Astrocyte (in vitro differentiated cells and primary cell): Measurements from ENCODE around the gene CDRT15L2. TPM values are rescaled to one million over a fixed set of nuclear protein-coding genes. Genes with fewer than 3 reads are reported as not detected.
"Not testable (repeated sequence)": the region's sequence is repeated elsewhere in the genome, so short reads cannot be mapped to it uniquely, and the experiment has no call there.

Experiments
- DNase-seq: peaks from one replicate; pipeline ENCODE4 v3.0.0-alpha.2; 2010; ENCODE audit warnings: low read depth
- FAIRE-seq: peaks from 2 replicates; lab custom pipeline; 2011; peaks lifted over from hg19 to GRCh38; lab: Jason Lieb, UNC
- H2AFZ ChIP-seq: 2 replicates; pipeline ENCODE4 v1.6.0; 2012; ENCODE audit warnings: low read depth, low read length, inconsistent platforms
- H3K27ac ChIP-seq: 2 replicates; pipeline ENCODE4 v1.5.1; 2011; ENCODE audit warnings: low read depth, low read length, inconsistent platforms
- H3K27me3 ChIP-seq: 2 replicates; pipeline ENCODE4 v1.6.0; 2011; ENCODE audit warnings: low read length, inconsistent platforms; ENCODE audit not compliant: insufficient read depth
- H3K36me3 ChIP-seq: 2 replicates; pipeline ENCODE4 v1.5.1; 2011; ENCODE audit warnings: low read length, inconsistent platforms; ENCODE audit not compliant: insufficient read depth
- H3K4me1 ChIP-seq: 2 replicates; pipeline ENCODE4 v1.5.1; 2011; ENCODE audit warnings: low read length, inconsistent platforms; ENCODE audit not compliant: insufficient read depth
- H3K4me2 ChIP-seq: 2 replicates; pipeline ENCODE4 v1.6.0; 2012; ENCODE audit warnings: low read length, inconsistent platforms
- H3K4me3 ChIP-seq: 2 replicates; pipeline ENCODE4 v1.5.1; 2011; ENCODE audit warnings: low read depth, mild to moderate bottlenecking, low read length, inconsistent platforms; ENCODE audit not compliant: insufficient read depth
- H3K79me2 ChIP-seq: 2 replicates; pipeline ENCODE4 v1.6.0; 2012; ENCODE audit warnings: mild to moderate bottlenecking, low read length, inconsistent platforms; ENCODE audit not compliant: insufficient read depth
- H3K9ac ChIP-seq: 2 replicates; pipeline ENCODE4 v1.6.0; 2012; ENCODE audit warnings: mild to moderate bottlenecking, low read length, inconsistent platforms
- H3K9me3 ChIP-seq: 2 replicates; pipeline ENCODE4 v1.5.1; 2012; ENCODE audit warnings: low read depth, mild to moderate bottlenecking, low read length, inconsistent platforms; ENCODE audit not compliant: insufficient read depth
- H4K20me1 ChIP-seq: 2 replicates; pipeline ENCODE4 v1.6.0; 2012; ENCODE audit warnings: low read length, inconsistent platforms; ENCODE audit not compliant: insufficient read depth
- H3K27ac Mint-ChIP-seq: one replicate; pipeline ENCODE4 v1.8.0; 2021; ENCODE audit warnings: mild to moderate bottlenecking, mixed read lengths; ENCODE audit not compliant: unreplicated experiment
- H3K27me3 Mint-ChIP-seq: one replicate; pipeline ENCODE4 v1.8.0; 2021; ENCODE audit warnings: low read depth, mixed read lengths; ENCODE audit not compliant: unreplicated experiment
- H3K36me3 Mint-ChIP-seq: one replicate; pipeline ENCODE4 v1.8.0; 2021; ENCODE audit warnings: low read depth, mixed read lengths; ENCODE audit not compliant: unreplicated experiment
- H3K4me1 Mint-ChIP-seq: one replicate; pipeline ENCODE4 v1.8.0; 2021; ENCODE audit warnings: low read depth, mixed read lengths; ENCODE audit not compliant: unreplicated experiment
- H3K4me3 Mint-ChIP-seq: one replicate; pipeline ENCODE4 v1.8.0; 2021; ENCODE audit warnings: mild to moderate bottlenecking, moderate library complexity, mixed read lengths; ENCODE audit not compliant: unreplicated experiment
- H3K9me3 Mint-ChIP-seq: one replicate; pipeline ENCODE4 v1.8.0; 2021; ENCODE audit warnings: mild to moderate bottlenecking, mixed read lengths; ENCODE audit not compliant: unreplicated experiment
- total RNA-seq: library from RNA; stranded (reverse); gene quantifications from 2 replicates; pipeline ENCODE4 v1.2.1, GENCODE V29; 2021

The CDRT15L2 gene
- total RNA-seq, 1 donor from 2014 or later = not detected

DNA sequence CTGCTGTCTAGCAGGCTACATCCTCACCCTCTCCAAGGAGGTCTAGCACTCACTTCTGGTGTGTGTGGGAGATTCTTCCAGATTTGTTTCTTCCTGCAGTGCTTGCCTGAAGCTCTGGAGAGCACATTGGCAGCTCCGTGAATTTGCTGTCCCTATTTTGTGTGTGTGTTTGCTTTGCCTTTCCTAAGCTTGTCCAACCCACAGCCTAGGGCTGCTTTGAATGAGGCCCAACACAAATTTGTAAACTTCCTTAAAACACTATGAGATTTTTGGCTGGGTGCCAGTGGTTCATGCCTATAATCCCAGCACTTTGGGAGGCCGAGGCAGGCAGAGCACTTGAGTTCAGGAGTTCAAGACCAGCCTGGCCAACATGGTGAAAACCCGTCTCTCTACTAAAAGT lies 38.7 kb upstream of the CDRT15L2 start:
- H3K4me3 ChIP-seq, DNase-seq, H3K9me3 Mint-ChIP-seq, H3K9ac ChIP-seq, H3K27ac Mint-ChIP-seq, H3K27ac ChIP-seq, H3K4me2 ChIP-seq, H2AFZ ChIP-seq, H4K20me1 ChIP-seq, H3K9me3 ChIP-seq, H3K36me3 Mint-ChIP-seq, H3K4me1 Mint-ChIP-seq, H3K27me3 ChIP-seq, H3K4me3 Mint-ChIP-seq, FAIRE-seq, H3K27me3 Mint-ChIP-seq, H3K36me3 ChIP-seq, H3K79me2 ChIP-seq, H3K4me1 ChIP-seq: not testable (repeated sequence)

DNA sequence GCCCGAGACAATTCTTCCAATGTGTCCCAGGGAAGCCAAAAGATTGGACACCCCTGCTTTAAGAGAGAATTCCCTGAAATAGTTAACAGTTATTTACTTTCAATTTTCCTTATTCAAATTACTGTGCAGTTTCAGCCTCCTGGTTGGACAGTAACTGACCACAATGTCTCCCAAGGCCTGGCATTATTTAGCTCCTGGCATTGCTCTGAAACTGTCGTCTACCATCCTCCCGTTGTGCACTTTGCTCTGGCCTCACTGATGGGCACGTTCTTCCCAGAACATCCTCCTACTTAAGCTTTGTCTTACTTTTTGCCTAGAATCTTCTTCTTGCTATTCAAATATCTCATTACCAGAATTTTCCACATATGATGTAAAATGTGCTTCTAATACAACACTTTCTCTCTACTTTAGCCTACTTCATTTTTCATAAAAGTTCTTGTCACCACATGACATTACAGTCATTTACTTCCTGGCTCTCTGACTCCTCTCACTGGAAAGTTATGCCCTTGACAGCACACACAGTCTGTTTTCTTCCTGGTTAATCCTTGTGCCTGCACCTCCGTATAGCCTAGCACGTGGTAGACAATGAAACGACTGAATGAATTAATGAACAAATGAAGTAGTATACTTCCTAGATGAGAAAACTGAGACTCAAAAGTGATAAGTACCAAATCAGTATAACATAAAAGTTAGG lies 37.5 kb upstream of the CDRT15L2 start:
- not testable (repeated sequence) for H3K4me3 ChIP-seq, H3K36me3 Mint-ChIP-seq, H3K4me1 Mint-ChIP-seq, H3K36me3 ChIP-seq, H3K27me3 Mint-ChIP-seq, H3K4me3 Mint-ChIP-seq, H3K79me2 ChIP-seq, DNase-seq, H3K27ac Mint-ChIP-seq, H3K27me3 ChIP-seq, H3K9me3 ChIP-seq, H4K20me1 ChIP-seq, H3K9ac ChIP-seq, H3K9me3 Mint-ChIP-seq, H3K4me2 ChIP-seq, H3K4me1 ChIP-seq, H2AFZ ChIP-seq, FAIRE-seq, H3K27ac ChIP-seq

DNA sequence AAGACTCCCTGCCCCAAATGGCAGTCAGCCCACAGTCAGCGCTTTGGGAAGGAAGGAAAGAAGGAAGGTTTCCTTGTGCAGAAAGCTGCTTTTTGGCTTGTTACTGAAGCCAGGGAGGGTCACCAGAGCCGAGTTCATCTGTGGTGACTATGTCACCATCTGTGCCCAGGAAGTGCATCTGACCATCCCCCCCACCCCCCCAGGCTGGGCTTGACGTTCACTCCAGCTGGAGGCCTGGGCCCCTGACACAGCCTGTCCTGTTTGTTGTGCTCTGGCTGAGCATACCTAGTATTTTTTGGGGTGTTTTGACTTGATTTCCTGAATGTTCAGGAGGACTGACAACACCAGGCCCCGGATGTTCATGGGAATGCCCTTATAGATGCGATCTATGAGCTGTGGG lies 31.6 kb upstream of the CDRT15L2 start:
- H2AFZ ChIP-seq, H3K4me1 Mint-ChIP-seq, H3K9ac ChIP-seq, H3K27me3 Mint-ChIP-seq, H3K4me2 ChIP-seq, H3K9me3 ChIP-seq, H3K9me3 Mint-ChIP-seq, H3K4me1 ChIP-seq, H3K27ac ChIP-seq, H3K79me2 ChIP-seq, H3K36me3 ChIP-seq, H3K27ac Mint-ChIP-seq, H3K4me3 ChIP-seq, H3K36me3 Mint-ChIP-seq, DNase-seq, H4K20me1 ChIP-seq, H3K4me3 Mint-ChIP-seq, H3K27me3 ChIP-seq, FAIRE-seq: not testable (repeated sequence)

DNA sequence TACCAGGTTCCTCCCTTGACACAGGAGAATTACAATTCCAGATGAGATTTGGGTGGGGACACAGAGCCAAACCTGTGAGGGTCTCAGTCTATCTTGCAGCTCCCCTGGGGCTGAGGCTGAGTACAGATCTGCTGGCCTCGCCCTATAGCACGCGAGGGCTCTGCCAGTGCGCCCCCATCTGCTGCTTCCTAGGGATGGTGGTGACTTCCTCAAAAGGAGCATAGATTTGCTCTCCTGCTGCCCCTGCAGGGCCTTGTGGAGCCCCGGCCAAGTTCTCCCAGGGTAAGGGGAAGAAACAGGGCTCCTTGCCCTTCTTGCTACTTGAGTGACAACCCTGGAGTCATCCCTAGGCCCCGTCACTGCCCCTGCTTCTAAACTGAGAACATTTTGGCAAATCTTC lies 26.6 kb upstream of the CDRT15L2 start:
- not testable (repeated sequence) for H4K20me1 ChIP-seq, H3K79me2 ChIP-seq, H3K27ac Mint-ChIP-seq, H3K4me2 ChIP-seq, H3K9me3 Mint-ChIP-seq, H3K9ac ChIP-seq, H3K4me3 Mint-ChIP-seq, H3K9me3 ChIP-seq, FAIRE-seq, H3K36me3 ChIP-seq, H3K4me1 Mint-ChIP-seq, H3K27ac ChIP-seq, H3K27me3 ChIP-seq, H3K27me3 Mint-ChIP-seq, H2AFZ ChIP-seq, H3K4me1 ChIP-seq, H3K36me3 Mint-ChIP-seq, DNase-seq, H3K4me3 ChIP-seq

DNA sequence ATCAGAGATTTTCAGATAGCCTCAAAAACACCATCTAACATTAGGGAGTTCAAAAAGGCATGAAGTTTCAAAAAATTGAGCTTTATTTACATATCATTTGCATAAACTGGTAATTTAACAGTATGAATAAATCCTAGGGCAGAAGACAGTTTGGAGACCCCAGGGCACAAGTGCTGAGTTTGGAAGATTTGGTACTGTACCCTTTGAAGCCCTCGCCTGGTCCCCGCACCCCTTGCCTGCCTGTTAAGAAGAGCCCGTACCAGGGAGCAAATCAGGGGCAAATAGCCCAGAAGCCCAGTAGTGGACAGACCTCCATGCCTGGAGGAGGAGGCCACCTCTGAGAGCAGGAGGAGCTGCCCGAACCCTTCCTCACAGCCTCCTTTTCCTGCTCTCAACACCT lies 24.8 kb upstream of the CDRT15L2 start:
- H3K4me1 Mint-ChIP-seq, H3K27ac Mint-ChIP-seq, H3K4me2 ChIP-seq, H3K9ac ChIP-seq, H3K36me3 ChIP-seq, H3K4me3 ChIP-seq, H3K4me1 ChIP-seq, DNase-seq, H3K27me3 Mint-ChIP-seq, H3K4me3 Mint-ChIP-seq, H3K27ac ChIP-seq, H3K27me3 ChIP-seq, H3K9me3 ChIP-seq, H3K36me3 Mint-ChIP-seq, H2AFZ ChIP-seq, H3K79me2 ChIP-seq, H3K9me3 Mint-ChIP-seq, H4K20me1 ChIP-seq, FAIRE-seq: not testable (repeated sequence)

DNA sequence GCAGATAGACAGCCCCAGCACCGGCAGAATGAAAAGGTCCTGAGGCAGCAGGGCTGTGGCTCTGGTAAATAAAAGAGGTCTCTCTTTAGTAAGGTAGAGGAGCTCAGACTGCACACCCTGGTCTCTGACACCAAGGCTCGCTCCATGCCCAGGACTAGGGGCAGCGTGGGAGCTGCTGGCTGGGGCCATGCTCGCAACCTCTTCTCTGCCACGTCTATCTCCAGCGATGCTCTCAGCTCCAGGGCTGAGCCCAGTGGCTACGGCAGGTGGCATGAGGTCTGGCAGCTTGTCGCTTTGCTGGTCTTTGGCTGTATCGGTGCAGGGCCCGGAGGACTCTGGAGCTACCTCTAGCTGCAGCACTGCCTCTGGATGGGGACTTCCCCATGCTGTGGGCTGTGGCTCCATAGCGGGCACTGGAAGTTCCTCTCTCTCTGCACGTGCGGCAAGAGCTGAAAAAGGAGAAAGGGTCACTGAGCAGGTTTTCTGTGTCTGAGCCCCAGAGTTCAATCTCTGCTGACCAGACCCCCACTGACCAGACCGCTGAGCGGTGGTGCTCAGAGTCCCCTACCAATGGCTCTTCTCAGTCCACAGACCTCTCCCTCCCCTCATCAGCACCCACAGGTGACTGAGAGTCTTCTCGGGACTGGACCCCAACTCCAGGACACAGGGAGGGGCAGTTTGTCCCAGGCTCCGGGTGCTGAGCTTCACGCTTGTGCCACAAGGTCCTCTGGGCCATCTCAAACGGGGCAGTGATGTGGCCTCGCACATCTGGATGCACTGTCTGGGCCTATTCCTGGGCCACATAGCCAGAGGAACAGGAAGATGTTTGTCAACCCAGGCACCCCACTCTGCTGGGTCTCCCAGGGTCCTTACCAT lies 24.2 kb upstream of the CDRT15L2 start:
- H2AFZ ChIP-seq, H3K36me3 Mint-ChIP-seq, H3K4me2 ChIP-seq, H3K27ac ChIP-seq, H3K27me3 Mint-ChIP-seq, H3K9me3 Mint-ChIP-seq, H3K4me1 ChIP-seq, H3K4me3 ChIP-seq, H4K20me1 ChIP-seq, H3K4me3 Mint-ChIP-seq, H3K9ac ChIP-seq, H3K9me3 ChIP-seq, FAIRE-seq, H3K27me3 ChIP-seq, H3K79me2 ChIP-seq, DNase-seq, H3K36me3 ChIP-seq, H3K27ac Mint-ChIP-seq, H3K4me1 Mint-ChIP-seq: not testable (repeated sequence)
